SK-N-SH (cell line): ENCODE measurements around the gene HEMGN.

Source experiments
- CTCF ChIP-seq: fragments of 200-600 bp; sonication (generic); IDR thresholded peaks from 2 replicates; pipeline ENCODE4 v1.6.1; 2017; ENCODE audit warnings: antibody characterized with exemption, mild to moderate bottlenecking, moderate library complexity
- FOXM1 ChIP-seq: IDR thresholded peaks from 2 replicates; pipeline ENCODE4 v1.4.0; 2012; ENCODE audit warnings: low read depth, mild to moderate bottlenecking
- GABPA ChIP-seq: IDR thresholded peaks from 2 replicates; pipeline ENCODE4 v1.4.0; 2012; ENCODE audit warnings: low read depth, mild to moderate bottlenecking
- PBX3 ChIP-seq: IDR thresholded peaks from 2 replicates; pipeline ENCODE4; 2012
- POLR2AphosphoS5 ChIP-seq: IDR thresholded peaks from 2 replicates; pipeline ENCODE4 v1.6.1; 2012; ENCODE audit warnings: low read depth, low read length
- RAD21 ChIP-seq: IDR thresholded peaks from 2 replicates; pipeline ENCODE4 v1.6.1; 2012; ENCODE audit warnings: mild to moderate bottlenecking, low read length
- REST ChIP-seq: IDR thresholded peaks from 2 replicates; pipeline ENCODE4 v1.6.1; 2012; ENCODE audit warnings: mild to moderate bottlenecking, low read depth, low read length, moderate library complexity
- RXRA ChIP-seq: IDR thresholded peaks from 2 replicates; pipeline ENCODE4 v1.4.0; 2012; ENCODE audit warnings: low read depth, mild to moderate bottlenecking, borderline replicate concordance
- TAF1 ChIP-seq: IDR thresholded peaks from 2 replicates; pipeline ENCODE4 v1.6.1; 2012; ENCODE audit warnings: low read depth, mild to moderate bottlenecking, low read length, moderate library complexity, borderline replicate concordance
- USF2 ChIP-seq: fragments of 150-350 bp; IDR thresholded peaks from 2 replicates; pipeline ENCODE4 v1.6.1; 2017; ENCODE audit warnings: antibody characterized with exemption, low read length, low read depth, borderline replicate concordance
- YY1 ChIP-seq: IDR thresholded peaks from 2 replicates; pipeline ENCODE4 v1.4.0; 2012; ENCODE audit warnings: low read depth, mild to moderate bottlenecking
- ZBTB33 ChIP-seq: IDR thresholded peaks from 2 replicates; pipeline ENCODE4 v1.4.0; 2012; ENCODE audit warnings: low read depth, borderline replicate concordance

GRCh38 chr9:97930972-97931371 lies 7.0 kb downstream of the HEMGN start:
- TF ChIP-seq CTCF (no peak), REST (no peak), POLR2AphosphoS5 (no peak), USF2 (no peak), TAF1 (no peak), YY1 (no peak), RXRA (no peak), PBX3 (no peak), RAD21 (no peak), GABPA (no peak), ZBTB33 (no peak), FOXM1 (no peak)
